PFSK-1 (cell line): ENCODE results near the gene PIEZO1.

Source experiments
- FOXP2 ChIP-seq: optimal IDR thresholded peaks from 2 replicates; pipeline ENCODE3; 2011; ENCODE audit warnings: borderline replicate concordance, control low read depth, inconsistent platforms; ENCODE audit not compliant: insufficient read depth; ENCODE audit errors: extremely low read length, extremely low read depth
- POLR2AphosphoS5 ChIP-seq: IDR thresholded peaks from 2 replicates; pipeline ENCODE4 v1.6.1; 2012; ENCODE audit warnings: low read depth, mild to moderate bottlenecking, control low read depth, low read length, moderate library complexity
- SIN3A ChIP-seq: IDR thresholded peaks from 2 replicates; pipeline ENCODE4 v1.6.1; 2012; ENCODE audit warnings: mild to moderate bottlenecking, low read length, moderate library complexity, borderline replicate concordance; ENCODE audit not compliant: insufficient read depth
- TAF1 ChIP-seq: IDR thresholded peaks from 2 replicates; pipeline ENCODE4 v1.6.1; 2012; ENCODE audit warnings: low read length, control low read depth, borderline replicate concordance; ENCODE audit not compliant: insufficient read depth
- TF ChIP-seq, protein P1 (sequence below), 2 experiments: IDR thresholded peaks; 2 replicates each; pipeline versions ENCODE4 v1.6.1 to v1.8.0; 2011 to 2012; ENCODE audit warnings: low read depth in 2 of 2, low read length in 2 of 2, control low read depth in 1 of 2, inconsistent platforms in 1 of 2, mild to moderate bottlenecking in 1 of 2, moderate library complexity in 1 of 2; ENCODE audit not compliant: insufficient read depth in 1 of 2

Gene PIEZO1

DNA sequence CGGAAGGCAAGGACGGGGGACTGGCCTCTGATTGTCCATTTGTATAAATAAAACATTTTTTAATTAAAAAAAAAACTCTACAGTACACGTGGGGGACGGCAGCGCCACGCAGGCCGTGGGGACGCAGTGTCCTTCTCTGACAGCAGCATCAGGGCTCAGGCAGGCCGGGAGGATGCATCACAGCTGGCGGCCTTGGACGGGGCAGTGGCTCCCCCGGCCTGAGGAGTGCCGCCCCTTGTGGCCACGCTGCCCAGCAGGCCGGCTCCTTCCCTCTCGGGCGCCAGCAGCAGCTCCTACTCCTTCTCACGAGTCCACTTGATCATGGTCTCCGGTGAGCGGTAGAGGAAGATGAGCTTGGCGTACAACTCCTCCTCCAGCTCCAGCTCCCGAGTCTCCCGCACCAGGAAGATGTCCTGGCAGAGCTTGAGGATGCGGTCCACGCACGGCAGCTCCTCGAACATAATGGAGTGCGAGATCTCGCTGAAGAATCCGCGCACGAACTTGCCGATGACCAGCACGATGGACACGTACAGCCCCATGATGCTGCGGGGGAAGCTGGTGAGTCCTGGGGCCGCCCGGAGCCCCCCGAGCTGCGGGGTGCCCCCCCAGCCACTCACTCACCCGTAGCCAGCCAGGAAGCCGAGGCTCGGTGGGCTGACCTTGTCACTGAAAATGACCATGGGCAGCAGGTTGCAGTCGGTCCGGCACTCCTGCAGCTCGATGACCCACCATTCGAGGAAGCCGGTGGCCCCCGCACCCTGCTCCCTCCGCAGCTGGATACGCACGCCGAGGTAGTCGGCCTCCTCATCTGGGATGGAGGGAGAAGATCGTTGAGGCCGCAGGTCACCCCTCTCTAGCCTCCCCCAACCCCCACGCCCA lies 69.5 kb downstream of the PIEZO1 start:
- TF ChIP-seq TAF1, result no peak
- no peak for TF ChIP-seq FOXP2
- no peak for TF ChIP-seq POLR2AphosphoS5
- TF ChIP-seq, protein P1, sequence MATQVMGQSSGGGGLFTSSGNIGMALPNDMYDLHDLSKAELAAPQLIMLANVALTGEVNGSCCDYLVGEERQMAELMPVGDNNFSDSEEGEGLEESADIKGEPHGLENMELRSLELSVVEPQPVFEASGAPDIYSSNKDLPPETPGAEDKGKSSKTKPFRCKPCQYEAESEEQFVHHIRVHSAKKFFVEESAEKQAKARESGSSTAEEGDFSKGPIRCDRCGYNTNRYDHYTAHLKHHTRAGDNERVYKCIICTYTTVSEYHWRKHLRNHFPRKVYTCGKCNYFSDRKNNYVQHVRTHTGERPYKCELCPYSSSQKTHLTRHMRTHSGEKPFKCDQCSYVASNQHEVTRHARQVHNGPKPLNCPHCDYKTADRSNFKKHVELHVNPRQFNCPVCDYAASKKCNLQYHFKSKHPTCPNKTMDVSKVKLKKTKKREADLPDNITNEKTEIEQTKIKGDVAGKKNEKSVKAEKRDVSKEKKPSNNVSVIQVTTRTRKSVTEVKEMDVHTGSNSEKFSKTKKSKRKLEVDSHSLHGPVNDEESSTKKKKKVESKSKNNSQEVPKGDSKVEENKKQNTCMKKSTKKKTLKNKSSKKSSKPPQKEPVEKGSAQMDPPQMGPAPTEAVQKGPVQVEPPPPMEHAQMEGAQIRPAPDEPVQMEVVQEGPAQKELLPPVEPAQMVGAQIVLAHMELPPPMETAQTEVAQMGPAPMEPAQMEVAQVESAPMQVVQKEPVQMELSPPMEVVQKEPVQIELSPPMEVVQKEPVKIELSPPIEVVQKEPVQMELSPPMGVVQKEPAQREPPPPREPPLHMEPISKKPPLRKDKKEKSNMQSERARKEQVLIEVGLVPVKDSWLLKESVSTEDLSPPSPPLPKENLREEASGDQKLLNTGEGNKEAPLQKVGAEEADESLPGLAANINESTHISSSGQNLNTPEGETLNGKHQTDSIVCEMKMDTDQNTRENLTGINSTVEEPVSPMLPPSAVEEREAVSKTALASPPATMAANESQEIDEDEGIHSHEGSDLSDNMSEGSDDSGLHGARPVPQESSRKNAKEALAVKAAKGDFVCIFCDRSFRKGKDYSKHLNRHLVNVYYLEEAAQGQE (IDR thresholded peaks at IDR 0.05; ENCODE audit: insufficient read depth in 1 of 2, low read depth in 2 of 2, low read length in 2 of 2), result no peak
- no peak for TF ChIP-seq SIN3A

DNA sequence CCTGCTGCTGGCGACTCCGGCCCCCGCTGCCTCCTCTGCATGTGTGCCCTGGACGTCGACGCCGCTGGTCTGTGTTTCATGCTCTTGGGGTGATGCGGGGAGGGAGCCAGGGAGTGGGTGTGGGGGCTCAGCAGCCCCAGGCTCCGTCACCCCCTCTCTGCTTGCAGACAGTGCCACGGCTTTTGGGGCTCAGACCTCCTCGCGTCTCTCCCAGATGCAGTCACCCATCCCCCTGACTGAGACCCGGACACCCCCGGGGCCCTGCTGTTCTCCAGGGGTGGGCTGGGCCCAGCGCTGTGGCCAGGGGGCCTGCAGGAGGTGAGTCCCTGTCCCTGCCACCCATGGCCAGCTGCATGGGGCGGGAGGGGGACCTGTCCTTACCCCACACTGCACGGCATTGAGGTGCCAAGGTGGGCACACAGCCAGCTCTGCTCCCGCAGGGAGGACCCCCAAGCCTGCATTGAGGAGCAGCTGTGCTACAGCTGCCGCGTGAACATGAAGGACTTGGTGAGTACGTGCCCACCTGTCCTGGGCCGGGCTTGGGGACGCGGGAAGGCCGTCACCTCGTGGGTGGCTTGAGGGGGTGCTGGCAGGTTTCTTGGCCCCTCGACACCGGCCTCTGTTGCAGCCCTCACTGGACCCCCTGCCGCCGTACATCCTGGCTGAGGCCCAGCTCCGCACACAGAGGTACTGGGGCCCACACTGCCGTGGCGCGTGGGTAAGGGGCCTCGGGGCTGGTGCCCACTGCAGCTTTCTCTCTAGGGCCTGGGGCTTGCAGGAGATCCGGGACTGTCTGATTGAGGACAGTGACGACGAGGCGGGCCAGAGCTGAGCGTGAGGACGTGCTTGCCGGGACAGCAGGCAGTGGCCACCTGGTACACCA lies 70.4 kb downstream of the PIEZO1 start:
- TF ChIP-seq POLR2AphosphoS5, result no peak
- no peak for TF ChIP-seq SIN3A
- TF ChIP-seq, protein P1 (IDR thresholded peaks at IDR 0.05; ENCODE audit: insufficient read depth in 1 of 2, low read depth in 2 of 2, low read length in 2 of 2), result no peak
- no peak for TF ChIP-seq FOXP2
- TF ChIP-seq TAF1, result no peak

- TF ChIP-seq TAF1, result no peak
- no peak for TF ChIP-seq POLR2AphosphoS5
- TF ChIP-seq, protein P1 (IDR thresholded peaks at IDR 0.05; ENCODE audit: insufficient read depth in 1 of 2, low read depth in 2 of 2, low read length in 2 of 2), result no peak
- TF ChIP-seq SIN3A, result no peak
- TF ChIP-seq FOXP2, result no peak
These were observed 71.2 kb downstream of the PIEZO1 start for GRCh38 chr16:88713568-88714419.

DNA sequence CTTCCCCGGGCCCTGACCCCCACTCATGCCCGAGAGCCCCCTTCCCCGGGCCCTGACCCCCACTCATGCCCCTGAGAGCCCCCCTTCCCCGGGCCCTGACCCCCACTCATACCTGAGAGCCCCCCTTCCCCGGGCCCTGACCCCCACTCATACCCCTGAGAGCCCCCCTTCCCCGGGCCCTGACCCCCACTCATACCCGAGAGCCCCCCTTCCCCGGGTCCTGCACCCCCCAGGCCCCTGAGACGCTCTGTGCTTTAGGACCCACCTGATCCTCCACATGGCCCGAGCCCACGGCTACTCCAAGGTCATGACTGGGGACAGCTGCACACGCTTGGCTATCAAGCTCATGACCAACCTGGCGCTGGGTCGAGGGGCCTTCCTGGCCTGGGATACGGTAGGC lies 72.0 kb downstream of the PIEZO1 start:
- TF ChIP-seq TAF1 (no peak), FOXP2 (no peak), SIN3A (no peak), POLR2AphosphoS5 (no peak)
- TF ChIP-seq, protein P1 (IDR thresholded peaks at IDR 0.05; ENCODE audit: insufficient read depth in 1 of 2, low read depth in 2 of 2, low read length in 2 of 2), result no peak
